Femur (tissue), 1 donor: ENCODE results near the gene ANXA3.
A peak's percentile ranks its signal among the peaks of the same experiment; 100 is the strongest.
"Not testable (repeated sequence)": the region's sequence is repeated elsewhere in the genome, so short reads cannot be mapped to it uniquely, and the experiment has no call there.

Experiments used
- DNase-seq: peaks from one replicate; pipeline ENCODE4 v3.0.0-alpha.2; 2017

The ANXA3 gene, protein sequence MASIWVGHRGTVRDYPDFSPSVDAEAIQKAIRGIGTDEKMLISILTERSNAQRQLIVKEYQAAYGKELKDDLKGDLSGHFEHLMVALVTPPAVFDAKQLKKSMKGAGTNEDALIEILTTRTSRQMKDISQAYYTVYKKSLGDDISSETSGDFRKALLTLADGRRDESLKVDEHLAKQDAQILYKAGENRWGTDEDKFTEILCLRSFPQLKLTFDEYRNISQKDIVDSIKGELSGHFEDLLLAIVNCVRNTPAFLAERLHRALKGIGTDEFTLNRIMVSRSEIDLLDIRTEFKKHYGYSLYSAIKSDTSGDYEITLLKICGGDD

GRCh38 chr4:78551420-78552351, at the start of gene ANXA3:
Gene ANXA3 (plus strand): TSS chr4:78551770. CDS start chr4:78554474, 2,704 bp downstream.
- DNase-seq = peak; percentile 58

- not testable (repeated sequence) for DNase-seq
These were observed 45.3 kb upstream of the ANXA3 start for GRCh38 chr4:78506260-78506659.

GRCh38 chr4:78509043-78509442, 42.5 kb upstream of the ANXA3 start:
- DNase-seq = no peak

GRCh38 chr4:78510108-78510507, 41.5 kb upstream of the ANXA3 start:
- no peak for DNase-seq

DNA sequence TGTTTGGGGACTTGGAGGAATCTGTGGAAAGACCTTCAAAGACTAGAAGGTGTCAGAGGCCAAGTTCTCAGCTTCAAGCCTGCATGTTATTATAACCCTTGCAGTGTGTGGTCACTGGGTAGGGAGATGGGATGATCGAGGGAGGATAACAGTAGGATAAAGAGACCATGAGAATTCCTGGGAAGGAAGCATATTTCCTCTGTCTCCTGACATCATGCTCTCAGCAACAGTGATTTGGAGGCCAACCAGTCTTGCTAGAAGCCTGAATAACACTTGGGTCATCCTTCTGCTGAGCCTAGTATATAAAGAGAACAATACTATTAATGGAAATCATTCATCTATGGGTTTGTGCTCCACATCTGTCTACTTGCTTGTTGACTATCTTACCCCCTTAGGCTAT, 40.9 kb upstream of the ANXA3 start:
- DNase-seq = no peak

- DNase-seq = no peak
These were observed 39.1 kb upstream of the ANXA3 start for GRCh38 chr4:78512357-78512920.

DNA sequence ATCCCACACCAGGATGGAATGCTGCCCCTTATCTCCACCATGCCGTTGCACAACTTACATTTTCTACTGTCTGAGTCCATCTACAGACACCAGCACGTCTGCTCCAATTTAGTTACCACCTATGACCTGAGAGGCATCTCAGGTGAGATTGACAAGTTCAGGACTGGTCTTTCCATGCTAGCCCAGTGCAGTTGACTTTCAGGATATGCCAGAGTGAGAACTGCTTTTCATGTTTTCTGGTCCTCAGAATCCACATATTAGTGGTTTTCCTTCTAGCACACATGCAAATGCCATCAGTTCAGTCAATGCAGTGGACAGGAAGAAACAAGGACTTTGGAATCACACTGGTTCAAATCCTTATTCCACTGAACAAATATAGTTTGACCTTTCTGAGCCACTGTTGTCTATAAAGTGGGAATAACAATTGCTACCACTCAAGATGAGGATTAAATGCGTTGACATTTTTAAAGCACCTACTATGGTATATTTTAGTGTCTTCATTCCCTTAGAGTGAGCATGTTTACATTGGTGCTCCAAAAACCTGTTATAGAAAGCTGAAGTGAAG, 38.1 kb upstream of the ANXA3 start:
- no peak for DNase-seq

DNA sequence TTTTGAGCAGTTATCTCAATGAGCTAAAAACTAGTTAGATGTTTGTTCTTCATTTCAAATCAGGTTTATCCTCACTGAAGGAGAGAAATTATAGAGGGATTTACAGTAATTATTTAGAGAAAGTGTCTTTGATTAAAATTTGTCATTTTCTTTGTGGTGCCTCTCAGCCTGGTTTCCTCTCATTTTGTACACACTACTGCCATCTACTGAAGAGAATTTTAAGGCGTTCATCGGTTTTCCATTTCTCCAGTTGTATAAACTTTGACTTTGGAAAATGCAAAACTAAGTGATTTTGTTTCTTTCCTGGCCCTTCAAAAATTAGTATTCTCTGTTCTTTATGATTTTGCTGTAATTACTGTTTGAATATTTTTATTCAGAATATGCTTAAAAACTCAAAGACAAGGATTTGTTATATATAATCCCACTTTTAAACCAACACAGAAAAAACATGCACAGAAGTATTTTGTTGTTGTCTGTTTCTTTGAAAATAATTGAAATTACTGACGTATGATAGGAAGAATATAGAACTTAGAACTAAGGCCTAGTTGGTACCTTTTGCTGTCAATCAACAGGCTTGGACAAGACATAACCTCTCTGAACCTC, 34.4 kb upstream of the ANXA3 start:
- DNase-seq = no peak

- no peak for DNase-seq
These were observed 33.0 kb upstream of the ANXA3 start for GRCh38 chr4:78518561-78518960.

DNA sequence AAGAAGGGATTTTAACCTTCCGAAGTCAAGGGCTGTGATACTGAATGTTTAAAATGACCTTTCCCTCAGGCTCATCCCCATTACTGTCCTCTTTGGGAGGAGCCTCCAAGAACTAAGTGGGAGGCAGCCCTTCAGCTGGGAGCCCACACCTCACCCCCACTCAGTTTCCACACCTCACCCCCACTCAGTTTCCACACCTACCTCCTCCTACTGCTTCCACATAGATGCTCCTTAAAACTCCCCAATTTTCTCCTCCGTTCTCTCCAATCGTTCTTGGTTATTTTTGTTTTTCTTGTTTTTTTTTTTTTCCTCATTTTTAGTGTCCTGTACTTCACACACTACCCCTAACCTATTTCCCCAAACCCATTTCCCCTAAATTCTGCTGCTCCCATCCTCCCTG, 31.6 kb upstream of the ANXA3 start:
- no peak for DNase-seq

DNA sequence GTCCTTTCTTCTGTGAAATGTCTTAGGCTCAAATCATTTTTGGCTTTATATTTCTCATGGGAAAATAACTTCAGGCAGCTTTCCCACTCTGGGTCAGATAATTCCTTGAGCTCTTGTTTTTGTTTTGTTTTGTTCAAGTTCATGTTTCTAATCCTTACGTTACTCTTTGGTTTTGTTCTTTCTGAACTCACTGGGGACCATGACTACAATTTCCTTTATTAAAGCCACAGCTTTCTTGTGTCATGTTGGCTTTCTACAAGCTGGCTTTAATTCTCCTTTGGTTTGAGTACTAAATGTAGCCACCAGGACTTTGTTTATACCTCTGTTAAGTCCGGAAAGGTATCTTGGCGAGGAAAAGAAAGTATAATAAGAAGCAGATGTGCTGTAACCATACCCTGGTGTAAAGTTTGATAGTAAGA, 30.8 kb upstream of the ANXA3 start:
- DNase-seq = no peak

DNA sequence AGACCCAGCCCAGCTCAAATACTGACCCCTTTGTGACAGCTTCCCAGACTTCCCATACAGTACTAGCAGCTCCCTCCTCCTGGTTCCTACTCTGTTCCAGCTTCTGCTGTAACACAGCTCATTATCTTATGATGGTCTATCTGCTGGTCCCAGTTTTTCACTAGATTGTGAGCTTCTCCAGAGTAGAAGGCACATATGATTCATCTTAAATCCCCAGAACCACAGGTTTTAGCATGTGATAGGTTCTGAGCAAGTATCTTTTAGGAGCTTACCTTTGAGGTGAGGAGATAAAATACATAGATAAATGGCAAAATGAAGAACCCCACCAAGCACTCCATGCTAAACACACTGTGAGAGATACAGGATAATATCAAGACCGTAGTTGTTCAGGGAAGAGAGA, 27.6 kb upstream of the ANXA3 start:
- DNase-seq = no peak

DNA sequence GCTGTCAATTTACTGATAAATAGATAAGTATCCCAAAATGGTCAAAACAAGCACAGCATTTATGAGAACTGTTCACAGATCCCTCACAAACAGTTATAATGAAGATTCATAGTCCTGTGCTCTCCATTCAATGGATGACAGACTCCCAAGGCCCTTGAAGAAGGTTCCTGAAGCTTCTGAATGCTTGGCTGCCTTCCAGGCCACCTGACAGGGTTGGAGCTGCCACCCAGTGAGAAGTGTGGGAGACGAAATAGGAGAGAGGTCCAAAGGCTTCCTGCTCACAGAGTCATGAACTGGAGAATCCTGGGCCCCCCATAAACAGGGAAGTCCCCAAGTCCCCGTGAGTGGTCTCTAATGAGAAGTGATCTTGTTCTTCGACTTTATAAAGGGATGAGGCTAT, 26.0 kb upstream of the ANXA3 start:
- no peak for DNase-seq

- DNase-seq = no peak
These were observed 24.5 kb upstream of the ANXA3 start for GRCh38 chr4:78527103-78527502.

GRCh38 chr4:78527555-78527954, 24.0 kb upstream of the ANXA3 start:
- no peak for DNase-seq

DNA sequence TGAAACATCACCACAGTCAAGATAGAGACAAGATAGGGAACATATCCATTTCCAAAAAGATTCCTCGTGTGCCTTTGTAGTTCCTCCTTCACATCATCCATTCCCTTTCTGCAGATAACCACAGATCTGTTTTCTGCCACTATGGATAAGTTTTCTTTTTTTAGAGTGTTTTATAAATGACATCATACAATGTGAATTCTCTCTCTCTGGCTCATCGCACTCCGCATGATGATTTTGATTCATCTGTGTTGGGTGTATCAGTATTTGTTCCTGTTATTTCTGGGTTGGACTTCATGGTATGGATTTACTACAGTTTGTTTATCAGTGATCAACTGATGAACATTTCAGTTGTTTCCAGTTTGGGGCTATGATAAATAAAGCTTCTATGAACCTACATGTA, 23.2 kb upstream of the ANXA3 start:
- no peak for DNase-seq

DNA sequence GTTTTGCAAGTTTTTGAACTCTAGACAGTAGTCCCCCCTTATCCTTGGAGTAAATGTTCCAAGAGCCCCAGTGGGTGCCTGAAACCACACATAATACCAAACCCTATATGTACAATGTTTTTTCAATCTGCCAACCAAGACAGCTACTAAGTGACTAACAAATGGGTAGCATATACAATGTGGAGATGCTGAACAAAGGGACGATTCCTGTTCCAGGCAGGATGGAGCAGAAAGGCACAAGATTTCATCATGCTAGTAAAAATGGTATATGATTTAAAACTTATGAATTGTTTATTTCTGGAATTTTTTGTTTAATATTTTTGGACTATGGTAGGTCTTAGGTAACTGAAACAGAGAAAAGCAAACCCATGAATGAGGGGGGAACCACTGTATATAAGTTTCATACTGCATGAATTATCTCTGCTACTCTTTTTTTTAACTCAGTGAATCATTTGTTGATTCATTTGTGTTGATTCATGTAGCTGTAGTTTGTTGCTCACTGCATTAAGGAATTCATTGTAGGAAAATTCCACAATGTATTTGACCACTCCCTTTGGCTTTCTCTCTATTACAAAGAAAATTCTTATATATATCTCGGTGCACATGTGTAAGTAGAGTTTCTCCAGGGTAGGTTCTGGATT, 21.9 kb upstream of the ANXA3 start:
- DNase-seq = no peak

GRCh38 chr4:78532046-78532445, 19.5 kb upstream of the ANXA3 start:
- no peak for DNase-seq

DNA sequence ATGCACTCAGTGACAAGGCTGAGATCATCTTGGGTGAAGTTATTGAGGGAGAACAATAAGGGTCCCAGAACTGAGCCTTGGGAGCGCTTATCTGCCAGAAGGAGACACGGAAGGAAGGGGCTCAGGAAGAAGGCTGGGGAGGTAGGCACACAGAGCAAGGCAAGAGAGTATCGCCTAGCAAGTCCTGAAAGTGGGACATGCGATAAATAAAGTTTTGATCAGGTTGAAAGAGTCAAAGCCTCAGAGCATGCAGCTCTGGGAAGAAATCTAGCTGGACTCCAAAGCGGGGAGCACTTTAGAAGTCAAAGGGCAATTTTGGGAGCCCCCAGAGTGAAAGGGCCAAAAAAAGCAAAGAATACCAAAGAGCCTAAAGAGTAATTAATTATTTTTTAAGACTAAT, 17.7 kb upstream of the ANXA3 start:
- DNase-seq = no peak

GRCh38 chr4:78534286-78534955, 17.1 kb upstream of the ANXA3 start:
- no peak for DNase-seq

- DNase-seq = no peak
These were observed 9.2 kb upstream of the ANXA3 start for GRCh38 chr4:78542373-78542772.
